Esophagus muscularis mucosa (tissue), 4 donors: ENCODE measurements around the gene LKAAEAR1.

ENCODE experiments used
- EP300 ChIP-seq: sonication (generic); formaldehyde crosslinking; IDR thresholded peaks from one replicate; pipeline ENCODE4 v1.6.1; 2017; ENCODE audit warnings: antibody characterized with exemption
- POLR2A ChIP-seq: fragments of 450-650 bp; IDR thresholded peaks from one replicate; pipeline ENCODE4 v1.6.1; 2017; ENCODE audit warnings: antibody characterized with exemption, moderate library complexity, mild to moderate bottlenecking, low read depth
- POLR2AphosphoS5 ChIP-seq, 2 donors: sonication (generic); formaldehyde crosslinking; IDR thresholded peaks; one replicate each; pipeline ENCODE4 v1.6.1; 2017; ENCODE audit warnings: antibody characterized with exemption in 2 of 2
- TF ChIP-seq, protein P1 (sequence below), 3 experiments: fragments of 200-600 bp in 2 of 3; fragments of 450-650 bp in 1 of 3; sonication (generic) in 2 of 3; IDR thresholded peaks; one replicate each; pipeline ENCODE4 v1.5.1; 2017 to 2019; ENCODE audit warnings: antibody characterized with exemption in 3 of 3, mild to moderate bottlenecking in 2 of 3, moderate library complexity in 1 of 3

- TF ChIP-seq, protein P1, sequence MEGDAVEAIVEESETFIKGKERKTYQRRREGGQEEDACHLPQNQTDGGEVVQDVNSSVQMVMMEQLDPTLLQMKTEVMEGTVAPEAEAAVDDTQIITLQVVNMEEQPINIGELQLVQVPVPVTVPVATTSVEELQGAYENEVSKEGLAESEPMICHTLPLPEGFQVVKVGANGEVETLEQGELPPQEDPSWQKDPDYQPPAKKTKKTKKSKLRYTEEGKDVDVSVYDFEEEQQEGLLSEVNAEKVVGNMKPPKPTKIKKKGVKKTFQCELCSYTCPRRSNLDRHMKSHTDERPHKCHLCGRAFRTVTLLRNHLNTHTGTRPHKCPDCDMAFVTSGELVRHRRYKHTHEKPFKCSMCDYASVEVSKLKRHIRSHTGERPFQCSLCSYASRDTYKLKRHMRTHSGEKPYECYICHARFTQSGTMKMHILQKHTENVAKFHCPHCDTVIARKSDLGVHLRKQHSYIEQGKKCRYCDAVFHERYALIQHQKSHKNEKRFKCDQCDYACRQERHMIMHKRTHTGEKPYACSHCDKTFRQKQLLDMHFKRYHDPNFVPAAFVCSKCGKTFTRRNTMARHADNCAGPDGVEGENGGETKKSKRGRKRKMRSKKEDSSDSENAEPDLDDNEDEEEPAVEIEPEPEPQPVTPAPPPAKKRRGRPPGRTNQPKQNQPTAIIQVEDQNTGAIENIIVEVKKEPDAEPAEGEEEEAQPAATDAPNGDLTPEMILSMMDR (IDR thresholded peaks at IDR 0.05) = no peak
- TF ChIP-seq POLR2A = no peak
- no peak for TF ChIP-seq POLR2AphosphoS5 (IDR thresholded peaks at IDR 0.05)
- TF ChIP-seq EP300 = no peak
These were observed 16.4 kb downstream of the LKAAEAR1 start for GRCh38 chr20:64067733-64068307.
